Measurements from ENCODE around the gene TJP1.

Gene TJP1

GRCh38 chr15:29656636-29657475 lies 165.4 kb downstream of the TJP1 start:
- no peak for ATAC-seq

DNA sequence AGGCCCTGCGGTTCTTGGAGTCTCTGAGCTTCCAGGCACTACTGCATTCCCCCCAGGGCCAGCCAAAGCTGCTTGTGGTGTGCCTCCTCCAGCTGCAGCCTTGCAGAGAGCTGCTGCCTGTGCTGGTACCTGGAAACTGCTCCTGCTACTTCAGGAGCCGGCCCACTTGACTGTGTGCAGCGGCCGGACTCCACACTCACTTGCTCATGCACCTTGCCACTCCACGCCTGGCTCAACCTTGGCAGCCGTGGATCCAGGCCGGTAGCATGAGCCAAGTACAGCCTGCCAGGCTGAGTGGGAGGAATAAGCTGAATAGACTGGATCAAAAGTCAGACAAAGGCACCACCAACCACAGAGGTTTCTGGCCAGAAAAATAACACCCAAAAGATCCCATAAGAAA lies 169.7 kb downstream of the TJP1 start:
- ATAC-seq: no peak

GRCh38 chr15:29651476-29652233 lies 170.6 kb downstream of the TJP1 start:
- ATAC-seq: no peak

Data from activated CD4-positive, CD25-positive, alpha-beta regulatory T cell treated with anti-CD3 and anti-CD28 coated beads, Interleukin-2, amount 50 U/mL, for 24 hours (primary cell).